DMS79 treated with DMSO at 0.1 percent for 48 hours (cell line): ENCODE data around the gene RBM18.

Experiments used
- DNase-seq: peaks from one replicate; lab custom pipeline; 2025; lab: John Stamatoyannopoulos, UW

The RBM18 gene

GRCh38 chr9:122258886-122259415, 5.7 kb downstream of the RBM18 start:
- DNase-seq = no peak

DNA sequence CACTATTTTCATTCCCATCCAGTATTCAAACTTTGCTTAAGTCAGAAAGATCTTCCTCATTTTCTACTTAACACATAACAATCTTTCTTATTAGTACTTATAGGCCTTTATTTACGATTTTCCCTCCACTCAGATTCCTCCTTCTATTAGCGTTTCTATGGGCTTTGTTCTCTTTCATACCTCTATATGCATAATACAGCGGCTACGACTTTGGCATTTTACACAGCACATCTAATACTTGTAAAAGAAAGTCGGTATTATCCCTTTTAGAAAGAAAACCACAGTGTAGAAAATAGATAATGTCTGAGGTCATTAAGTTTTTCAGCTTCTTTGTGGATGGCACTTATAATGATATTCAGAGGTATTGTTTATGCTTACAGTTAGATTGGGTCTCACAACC, 8.4 kb downstream of the RBM18 start:
- DNase-seq = no peak

DNA sequence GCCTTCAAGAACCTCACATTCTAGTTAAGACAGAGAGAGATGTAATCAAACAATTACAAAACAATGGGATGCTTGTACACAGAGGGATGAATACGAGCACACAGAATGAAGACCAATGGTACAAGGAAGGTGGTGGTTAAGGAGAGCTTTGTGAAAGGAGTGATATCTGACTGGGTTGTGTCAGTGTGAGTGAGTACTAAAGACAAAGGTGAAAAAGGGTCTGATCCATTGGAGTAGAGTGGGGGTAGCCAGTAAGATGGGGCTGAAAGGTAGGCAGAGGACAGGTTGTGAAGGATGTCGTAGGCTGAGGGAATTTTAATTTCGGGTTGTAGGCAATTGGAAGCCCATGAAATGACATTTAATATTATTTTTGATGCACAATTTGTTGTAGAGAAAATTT, 9.9 kb downstream of the RBM18 start:
- no peak for DNase-seq

GRCh38 chr9:122252796-122253195, 11.8 kb downstream of the RBM18 start:
- DNase-seq = no peak

- DNase-seq = no peak
These were observed 13.3 kb downstream of the RBM18 start for GRCh38 chr9:122251351-122251750.

DNA sequence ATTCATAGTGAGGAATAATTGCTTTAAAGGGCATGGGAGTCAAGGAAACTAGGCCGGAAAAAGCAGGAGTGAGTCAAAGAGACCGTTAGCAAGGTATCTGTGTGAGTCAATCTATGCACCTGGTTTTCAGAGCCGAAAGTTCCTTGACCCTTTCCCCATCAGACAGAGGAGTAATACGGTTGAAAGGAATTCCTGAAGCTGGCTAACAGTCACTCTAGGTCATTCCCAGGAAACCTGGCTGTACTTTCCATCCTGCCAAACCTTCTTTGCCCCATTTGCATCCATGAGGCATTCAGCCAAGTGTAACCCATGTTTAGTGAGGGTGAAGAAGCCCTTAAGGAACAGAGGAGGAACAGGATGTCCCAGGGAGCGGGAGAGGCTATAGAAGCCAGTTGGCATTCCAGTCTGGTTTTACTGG, 16.2 kb downstream of the RBM18 start:
- DNase-seq = no peak

DNA sequence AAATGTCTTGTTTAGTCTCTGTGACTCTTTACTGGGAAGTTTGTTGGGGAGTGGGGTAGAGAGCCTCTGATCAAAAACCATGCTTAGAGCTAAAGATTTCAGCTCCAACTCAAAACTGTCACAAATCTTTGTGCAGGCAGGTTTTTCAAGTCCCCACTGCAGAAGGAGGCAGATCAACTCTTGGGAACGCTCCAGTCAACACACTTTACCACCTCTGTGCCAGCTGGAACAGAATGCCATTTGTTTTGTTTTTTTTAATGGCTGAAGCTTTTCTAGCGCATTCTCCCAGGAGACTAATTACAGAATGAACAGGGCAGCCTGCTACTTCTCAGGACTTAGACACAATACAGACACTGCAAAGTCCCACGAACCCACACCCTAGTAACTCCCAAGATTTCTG, 18.0 kb downstream of the RBM18 start:
- no peak for DNase-seq

- DNase-seq = no peak
These were observed 20.3 kb downstream of the RBM18 start for GRCh38 chr9:122244349-122244748.

- no peak for DNase-seq
These were observed 24.9 kb downstream of the RBM18 start for GRCh38 chr9:122239722-122240121.

DNA sequence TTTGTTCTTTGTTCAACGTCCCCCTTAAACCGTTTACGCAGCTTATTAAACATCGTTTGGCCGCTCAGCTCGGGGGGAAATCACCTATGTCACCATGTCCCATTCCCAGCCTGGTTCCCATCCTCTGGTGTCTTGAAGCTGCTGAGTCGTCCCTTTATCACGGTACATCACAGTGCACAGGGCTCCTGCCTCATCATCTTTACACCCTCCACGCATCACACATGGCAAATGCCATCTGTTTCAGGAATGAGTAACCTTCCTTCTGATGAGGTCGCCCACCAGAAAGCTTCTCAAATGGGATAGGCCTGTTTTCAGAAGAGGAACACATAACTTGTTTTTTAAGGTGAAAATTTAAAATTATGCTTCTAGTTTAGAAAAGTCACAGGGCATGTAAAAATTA, 28.0 kb downstream of the RBM18 start:
- DNase-seq = no peak

DNA sequence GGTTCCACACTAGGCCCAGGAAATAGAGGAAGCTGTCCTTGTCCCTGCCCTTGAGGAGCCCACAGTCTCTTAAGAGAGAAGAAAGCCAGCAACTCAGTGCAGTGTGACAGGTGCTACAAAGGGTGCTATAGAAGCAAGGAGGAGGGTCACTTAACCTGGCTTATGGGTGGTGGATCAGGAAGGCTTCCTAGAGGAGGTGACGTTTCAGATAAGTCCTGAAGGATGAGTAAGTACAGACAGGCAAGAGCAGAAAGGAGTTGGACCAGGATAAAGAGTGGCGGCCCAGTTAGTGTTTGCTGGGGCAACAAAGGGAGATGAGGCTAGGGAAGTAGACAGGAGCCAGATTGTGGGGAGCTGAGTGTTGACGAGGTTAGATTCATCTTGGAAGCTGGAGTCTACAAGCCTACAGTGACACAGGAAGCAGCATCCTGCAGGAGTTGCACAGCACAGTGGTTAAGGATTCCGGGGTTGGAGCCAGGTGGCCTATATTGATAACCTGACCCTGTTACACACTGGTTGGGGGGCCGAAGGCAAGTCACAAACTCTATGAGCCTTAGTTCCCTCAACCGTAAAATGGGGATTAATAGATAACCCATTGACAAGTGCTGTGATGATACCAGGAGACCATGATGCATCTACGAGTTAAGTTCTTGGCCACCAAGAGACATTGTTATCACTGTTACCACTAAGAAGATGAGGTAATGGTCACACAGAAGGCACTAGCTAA, 30.5 kb downstream of the RBM18 start:
- no peak for DNase-seq

DNA sequence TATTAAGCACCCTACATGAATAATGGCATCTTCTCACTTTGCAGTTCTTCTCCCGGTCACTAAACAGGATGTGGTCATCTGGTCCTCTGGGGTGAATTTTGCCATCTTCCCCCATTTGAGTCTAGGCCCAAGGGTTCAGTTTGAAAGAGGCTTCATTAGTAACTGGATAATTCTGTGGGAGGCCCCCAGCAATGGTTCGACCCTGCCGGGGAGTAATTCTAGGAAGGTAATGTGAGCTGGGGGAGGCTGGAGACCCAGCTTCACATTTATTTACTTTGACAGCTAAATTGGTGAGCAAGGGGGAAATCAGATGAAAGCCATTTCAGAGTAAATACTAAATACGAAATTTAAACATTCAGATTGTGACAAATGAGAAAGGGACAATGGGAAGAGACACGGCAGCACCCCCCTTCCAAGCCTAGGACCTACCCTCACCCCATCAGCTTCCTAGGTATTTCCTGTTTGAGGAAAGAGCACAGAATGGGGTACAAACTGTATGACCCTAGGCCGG, 31.8 kb downstream of the RBM18 start:
- DNase-seq = no peak

- DNase-seq = peak; percentile 47
These were observed 35.2 kb downstream of the RBM18 start for GRCh38 chr9:122229485-122229837.

GRCh38 chr9:122228568-122229484, 35.8 kb downstream of the RBM18 start, which contains the start of gene LHX6:
Gene LHX6 (minus strand): TSS chr9:122228957. CDS start chr9:122228740, 217 bp downstream.
- DNase-seq = peak; percentile 47

GRCh38 chr9:122228191-122228567, 36.5 kb downstream of the RBM18 start:
- no peak for DNase-seq

GRCh38 chr9:122227575-122227900, 37.1 kb downstream of the RBM18 start:
- peak; percentile 30 for DNase-seq

DNA sequence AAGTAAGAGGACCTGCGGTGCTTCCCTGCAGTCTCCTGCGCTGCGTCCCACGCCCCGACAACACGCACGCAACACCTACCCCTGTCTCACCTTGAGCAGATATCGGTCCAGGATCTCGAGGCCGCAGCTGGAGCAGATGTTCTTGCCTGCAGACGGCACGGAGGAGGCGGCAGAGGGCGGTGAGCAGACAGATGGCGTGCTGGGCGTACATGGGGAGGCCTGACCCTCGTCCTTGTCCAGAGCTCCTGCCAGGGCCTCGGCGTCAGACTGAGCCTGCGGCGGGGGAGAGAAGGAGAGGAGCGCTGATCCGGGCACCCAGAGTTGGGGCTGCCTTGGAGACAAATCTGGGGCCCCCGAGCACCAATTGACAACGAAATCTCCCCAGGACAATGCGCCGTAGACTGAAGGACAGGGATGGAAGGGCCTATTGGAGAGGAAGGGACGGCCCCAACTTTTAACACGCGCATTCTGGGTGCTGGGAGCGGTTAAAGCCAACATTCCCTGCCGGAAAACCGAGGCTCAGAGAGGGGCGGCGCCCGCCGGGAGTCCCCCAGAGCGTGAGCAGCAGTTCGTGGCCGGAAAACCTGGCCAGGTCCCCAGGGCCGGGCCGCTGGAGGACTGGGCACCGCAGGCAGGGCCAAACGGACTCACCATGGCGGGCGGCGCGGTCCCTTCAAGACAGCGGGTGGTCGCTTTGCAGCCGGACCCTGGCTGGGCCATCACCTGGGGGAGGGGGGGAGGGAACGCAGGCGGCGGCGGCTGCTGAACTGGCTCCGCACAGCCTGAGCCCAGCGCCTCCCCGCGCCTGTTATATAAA, 37.7 kb downstream of the RBM18 start:
- DNase-seq = no peak

GRCh38 chr9:122226142-122226757, 38.4 kb downstream of the RBM18 start:
- no peak for DNase-seq

GRCh38 chr9:122225312-122226141, 39.1 kb downstream of the RBM18 start:
- no peak for DNase-seq

DNA sequence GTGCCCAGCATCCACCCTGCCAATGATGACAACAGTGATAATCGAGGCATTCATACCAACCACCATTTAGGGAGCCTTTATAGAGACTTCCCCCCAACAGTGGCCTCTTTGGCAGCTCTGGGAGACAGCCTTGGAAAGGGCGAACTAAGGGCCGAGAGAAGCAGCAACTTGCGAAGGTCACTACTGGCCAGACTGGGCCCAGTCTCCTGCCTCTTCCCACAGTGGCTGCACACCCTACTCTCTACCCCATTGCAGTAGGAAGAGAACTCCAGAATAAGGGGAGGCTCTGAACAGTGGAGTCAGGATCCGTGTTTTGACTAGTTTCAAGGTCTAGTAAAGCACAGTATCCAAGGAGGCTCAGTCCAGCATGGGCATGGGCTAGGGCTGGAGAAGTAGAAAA, 41.2 kb downstream of the RBM18 start:
- no peak for DNase-seq

GRCh38 chr9:122222791-122223190, 41.8 kb downstream of the RBM18 start:
- no peak for DNase-seq
